ENCODE measurements around the gene GGNBP2.
"Not testable (repeated sequence)": the region's sequence is repeated elsewhere in the genome, so short reads cannot be mapped to it uniquely, and the experiment has no call there.

The GGNBP2 gene

GRCh38 chr17:36602924-36603384 lies 58.2 kb downstream of the GGNBP2 start:
- H4K8ac ChIP-seq (ENCODE audit: low read depth, low read length), result no peak overlapping the region
- no peak overlapping the region for H3K14ac ChIP-seq (ENCODE audit: low read length)
- peaks cover 8% of the 10 kb centered on the region for H3K79me1 ChIP-seq (ENCODE audit: low read length)
- H3K27me3 ChIP-seq (ENCODE audit: insufficient read depth, low read length), result no peaks in the 10 kb centered on the region
- no peak overlapping the region for H4K12ac ChIP-seq (ENCODE audit: low read depth, low read length)
- no peak overlapping the region for H3K23ac ChIP-seq (ENCODE audit: low read length)
- no peak overlapping the region for H2BK120ac ChIP-seq (ENCODE audit: insufficient read depth, low read length, poor library complexity)
- no CpG with 5 or more reads among the region's 5 CpGs for WGBS (ENCODE audit: extremely low coverage, insufficient coverage, insufficient read length)
- H4K91ac ChIP-seq (ENCODE audit: low read depth, low read length), result no peak overlapping the region
- H2BK5ac ChIP-seq (ENCODE audit: low read depth, low read length, poor library complexity), result no peak overlapping the region
- H3K9me3 ChIP-seq (ENCODE audit: insufficient read depth, low read depth, low read length), result no peaks in the 10 kb centered on the region
- H3K4me2 ChIP-seq (ENCODE audit: low read length), result peak overlapping the region; percentile 92
- H3K18ac ChIP-seq (ENCODE audit: low read length), result no peak overlapping the region
- peaks cover 7% of the 10 kb centered on the region for H3K79me2 ChIP-seq (ENCODE audit: control insufficient read depth, insufficient read depth, low read length, poor library complexity)
- H2BK12ac ChIP-seq (ENCODE audit: low read length), result no peak overlapping the region
- peaks cover 1 to 4% of the 10 kb centered on the region in 2 experiments for H3K36me3 ChIP-seq (ENCODE audit: control insufficient read depth in 1 of 2, insufficient read depth in 2 of 2, low read length in 2 of 2)
- H2AFZ ChIP-seq (ENCODE audit: insufficient read depth, low read length, poor library complexity), result no peak overlapping the region
- DNase-seq, result peak; percentile 23 to 74
- H3K9ac ChIP-seq (ENCODE audit: low read length), result no peak overlapping the region
- H2AK5ac ChIP-seq (ENCODE audit: low read length), result no peak overlapping the region
- no peak overlapping the region for H3K4ac ChIP-seq (ENCODE audit: low read depth, low read length)
- no peak overlapping the region for H3K27ac ChIP-seq (ENCODE audit: low read depth, low read length)
- peaks cover 7 to 12% of the 10 kb centered on the region in 2 experiments for H3K4me1 ChIP-seq (ENCODE audit: control insufficient read depth in 1 of 2, insufficient read depth in 2 of 2, low read length in 2 of 2)
- no peak overlapping the region for H3K4me3 ChIP-seq (ENCODE audit: low read depth, low read length)

- WGBS (ENCODE audit: extremely low coverage, insufficient coverage, insufficient read length), result no CpG with 5 or more reads among the region's 5 CpGs
- H3K23ac ChIP-seq (ENCODE audit: low read length); H3K9me3 ChIP-seq (ENCODE audit: insufficient read depth, low read depth, low read length); H3K27me3 ChIP-seq (ENCODE audit: insufficient read depth, low read length); H3K79me1 ChIP-seq (ENCODE audit: low read length); H3K27ac ChIP-seq (ENCODE audit: low read depth, low read length); H2BK5ac ChIP-seq (ENCODE audit: low read depth, low read length, poor library complexity); H3K18ac ChIP-seq (ENCODE audit: low read length); H4K8ac ChIP-seq (ENCODE audit: low read depth, low read length); H3K9ac ChIP-seq (ENCODE audit: low read length); DNase-seq; H2BK120ac ChIP-seq (ENCODE audit: insufficient read depth, low read length, poor library complexity); H3K4ac ChIP-seq (ENCODE audit: low read depth, low read length); H3K36me3 ChIP-seq (ENCODE audit: control insufficient read depth in 1 of 2, insufficient read depth in 2 of 2, low read length in 2 of 2); H4K12ac ChIP-seq (ENCODE audit: low read depth, low read length); H3K4me3 ChIP-seq (ENCODE audit: low read depth, low read length); H3K14ac ChIP-seq (ENCODE audit: low read length); H2AFZ ChIP-seq (ENCODE audit: insufficient read depth, low read length, poor library complexity); H4K91ac ChIP-seq (ENCODE audit: low read depth, low read length); H3K79me2 ChIP-seq (ENCODE audit: control insufficient read depth, insufficient read depth, low read length, poor library complexity); H2AK5ac ChIP-seq (ENCODE audit: low read length); H2BK12ac ChIP-seq (ENCODE audit: low read length); H3K4me2 ChIP-seq (ENCODE audit: low read length): not testable (repeated sequence)
- H3K4me1 ChIP-seq (ENCODE audit: control insufficient read depth in 1 of 2, insufficient read depth in 2 of 2, low read length in 2 of 2), result peaks cover 7 to 12% of the 10 kb centered on the region in 2 experiments
Observed at GRCh38 chr17:36605028-36605427, 60.3 kb downstream of the GGNBP2 start.

- H3K9me3 ChIP-seq (ENCODE audit: insufficient read depth, low read depth, low read length), result no peaks in the 10 kb centered on the region
- no peak overlapping the region for H2BK5ac ChIP-seq (ENCODE audit: low read depth, low read length, poor library complexity)
- no peak overlapping the region for H2BK12ac ChIP-seq (ENCODE audit: low read length)
- DNase-seq, result no peak
- no peak overlapping the region for H4K12ac ChIP-seq (ENCODE audit: low read depth, low read length)
- H3K27ac ChIP-seq (ENCODE audit: low read depth, low read length), result no peak overlapping the region
- no peak overlapping the region for H3K4ac ChIP-seq (ENCODE audit: low read depth, low read length)
- H2BK120ac ChIP-seq (ENCODE audit: insufficient read depth, low read length, poor library complexity), result no peak overlapping the region
- no peaks in the 10 kb centered on the region for H3K79me1 ChIP-seq (ENCODE audit: low read length)
- no peak overlapping the region for H2AFZ ChIP-seq (ENCODE audit: insufficient read depth, low read length, poor library complexity)
- no peak overlapping the region for H3K4me2 ChIP-seq (ENCODE audit: low read length)
- no peak overlapping the region for H2AK5ac ChIP-seq (ENCODE audit: low read length)
- H3K23ac ChIP-seq (ENCODE audit: low read length), result no peak overlapping the region
- no peaks in the 10 kb centered on the region for H3K36me3 ChIP-seq (ENCODE audit: control insufficient read depth in 1 of 2, insufficient read depth in 2 of 2, low read length in 2 of 2)
- no CpG with 5 or more reads among the region's 7 CpGs for WGBS (ENCODE audit: extremely low coverage, insufficient coverage, insufficient read length)
- H3K4me1 ChIP-seq (ENCODE audit: control insufficient read depth in 1 of 2, insufficient read depth in 2 of 2, low read length in 2 of 2), result no peaks in the 10 kb centered on the region
- H3K4me3 ChIP-seq (ENCODE audit: low read depth, low read length), result no peak overlapping the region
- H3K9ac ChIP-seq (ENCODE audit: low read length), result no peak overlapping the region
- H3K79me2 ChIP-seq (ENCODE audit: control insufficient read depth, insufficient read depth, low read length, poor library complexity), result no peaks in the 10 kb centered on the region
- H3K14ac ChIP-seq (ENCODE audit: low read length), result no peak overlapping the region
- no peak overlapping the region for H4K8ac ChIP-seq (ENCODE audit: low read depth, low read length)
- H3K18ac ChIP-seq (ENCODE audit: low read length), result no peak overlapping the region
- no peak overlapping the region for H4K91ac ChIP-seq (ENCODE audit: low read depth, low read length)
- H3K27me3 ChIP-seq (ENCODE audit: insufficient read depth, low read length), result no peaks in the 10 kb centered on the region
Observed at GRCh38 chr17:36608280-36608679, 63.6 kb downstream of the GGNBP2 start.

GRCh38 chr17:36608794-36609497 lies 64.2 kb downstream of the GGNBP2 start:
- H2BK5ac ChIP-seq (ENCODE audit: low read depth, low read length, poor library complexity), result no peak overlapping the region
- H3K14ac ChIP-seq (ENCODE audit: low read length), result no peak overlapping the region
- no peak overlapping the region for H3K4me2 ChIP-seq (ENCODE audit: low read length)
- no peak overlapping the region for H3K4me3 ChIP-seq (ENCODE audit: low read depth, low read length)
- H2AFZ ChIP-seq (ENCODE audit: insufficient read depth, low read length, poor library complexity), result no peak overlapping the region
- H3K9me3 ChIP-seq (ENCODE audit: insufficient read depth, low read depth, low read length), result no peaks in the 10 kb centered on the region
- H3K79me2 ChIP-seq (ENCODE audit: control insufficient read depth, insufficient read depth, low read length, poor library complexity), result no peaks in the 10 kb centered on the region
- no peak overlapping the region for H3K9ac ChIP-seq (ENCODE audit: low read length)
- no peak overlapping the region for H4K91ac ChIP-seq (ENCODE audit: low read depth, low read length)
- DNase-seq, result peak in 1 of 2 donors; percentile 22
- H3K36me3 ChIP-seq (ENCODE audit: control insufficient read depth in 1 of 2, insufficient read depth in 2 of 2, low read length in 2 of 2), result no peaks in the 10 kb centered on the region
- no peak overlapping the region for H3K4ac ChIP-seq (ENCODE audit: low read depth, low read length)
- no peaks in the 10 kb centered on the region for H3K27me3 ChIP-seq (ENCODE audit: insufficient read depth, low read length)
- no peak overlapping the region for H3K27ac ChIP-seq (ENCODE audit: low read depth, low read length)
- H3K79me1 ChIP-seq (ENCODE audit: low read length), result no peaks in the 10 kb centered on the region
- no peak overlapping the region for H2BK12ac ChIP-seq (ENCODE audit: low read length)
- no peak overlapping the region for H4K8ac ChIP-seq (ENCODE audit: low read depth, low read length)
- H3K4me1 ChIP-seq (ENCODE audit: control insufficient read depth in 1 of 2, insufficient read depth in 2 of 2, low read length in 2 of 2), result no peaks in the 10 kb centered on the region
- no peak overlapping the region for H2BK120ac ChIP-seq (ENCODE audit: insufficient read depth, low read length, poor library complexity)
- H2AK5ac ChIP-seq (ENCODE audit: low read length), result no peak overlapping the region
- no peak overlapping the region for H3K23ac ChIP-seq (ENCODE audit: low read length)
- no peak overlapping the region for H3K18ac ChIP-seq (ENCODE audit: low read length)
- H4K12ac ChIP-seq (ENCODE audit: low read depth, low read length), result no peak overlapping the region
- no CpG with 5 or more reads among the region's 24 CpGs for WGBS (ENCODE audit: extremely low coverage, insufficient coverage, insufficient read length)
